CD4-positive, alpha-beta T cell treated with Interleukin-17A for 1 hour (primary cell): ENCODE results near the gene COMTD1.
A peak's percentile ranks its signal among the peaks of the same experiment; 100 is the strongest.

Experiments
- DNase-seq: peaks from one replicate; pipeline ENCODE4 v3.0.0-alpha.2; 2020

COMTD1 gene

DNA sequence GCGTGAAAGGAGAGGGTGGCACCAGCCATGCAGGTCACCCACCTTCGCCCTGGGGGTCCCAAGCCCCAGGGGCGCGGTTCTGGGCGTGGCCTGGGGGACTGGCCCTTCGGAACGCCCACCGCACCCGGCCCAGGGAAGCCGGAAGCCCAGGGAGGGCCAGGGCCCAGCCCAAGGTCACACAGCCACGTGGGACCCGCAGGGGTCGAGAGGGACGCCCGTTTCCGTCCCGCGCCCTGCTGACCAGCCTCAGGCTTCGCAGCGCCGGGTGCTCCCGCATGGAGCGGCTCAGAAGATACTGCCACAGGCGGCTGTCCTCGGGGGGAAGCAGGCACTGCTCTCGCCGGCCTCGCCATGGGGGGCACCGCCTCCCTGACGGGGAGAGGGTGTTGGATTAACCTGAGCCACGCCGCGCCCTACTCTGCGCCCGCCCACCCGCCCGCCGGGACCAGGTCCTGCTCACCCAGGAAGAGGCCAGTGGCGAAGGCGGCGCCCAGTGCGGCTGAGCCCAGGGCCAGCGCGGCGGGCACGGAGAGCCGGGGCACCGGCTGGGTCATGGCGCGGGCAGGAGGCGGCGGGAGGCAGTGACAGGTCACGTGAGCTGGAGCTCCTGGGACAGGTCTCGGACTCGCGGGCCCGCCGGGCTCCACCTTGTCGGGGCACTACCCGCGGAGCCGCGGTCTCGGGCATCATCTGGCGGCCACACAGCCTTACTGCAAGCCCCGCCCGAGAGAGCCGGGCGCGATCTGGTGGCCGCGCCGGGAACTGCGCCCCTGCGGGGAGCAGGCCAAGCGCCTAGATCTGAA lies at the start of gene COMTD1:
TSS of gene COMTD1 (minus strand) at position 583 of the 803 bp plus-strand sequence. CDS start at position 554, 29 bp downstream.
- DNase-seq: peak; percentile 94

DNA sequence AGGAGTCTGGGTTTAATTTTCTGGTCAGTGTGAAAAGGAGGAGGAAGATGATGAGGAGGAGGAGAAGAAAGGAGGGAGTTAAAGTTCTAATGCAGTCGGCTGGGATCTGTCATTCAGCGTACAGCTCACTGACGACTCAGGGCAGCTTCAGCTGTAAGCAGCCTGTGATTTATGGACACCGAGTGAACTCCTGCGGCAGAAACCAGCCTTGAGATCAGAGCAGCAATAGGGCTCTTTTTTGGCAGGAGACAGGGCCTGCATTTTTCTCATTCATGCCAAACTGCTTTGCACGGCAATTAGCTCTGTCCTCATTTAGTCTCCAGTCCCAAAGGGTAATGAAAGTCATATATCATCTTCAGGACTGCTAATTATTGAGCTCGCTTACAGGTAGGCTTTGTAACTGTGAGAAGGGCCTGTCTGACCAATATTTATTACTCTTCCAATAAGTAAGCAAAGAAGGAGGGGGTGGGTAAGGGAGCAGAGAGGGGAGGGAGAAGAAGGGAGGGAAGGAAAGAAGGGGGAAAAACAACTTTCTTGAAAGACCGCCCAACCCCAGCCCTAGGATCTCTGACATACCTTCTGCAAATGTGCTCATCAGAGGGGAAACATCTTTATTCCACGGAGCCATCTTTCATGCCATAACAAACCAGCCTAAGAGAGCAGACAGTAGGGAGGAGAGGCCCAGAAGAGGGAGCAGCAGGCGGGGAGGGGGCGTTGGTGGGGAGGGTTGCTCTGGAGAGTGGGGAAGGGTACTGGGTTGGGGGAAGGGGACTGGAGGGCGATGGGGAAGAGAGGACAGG lies 48.1 kb upstream of the COMTD1 start:
- DNase-seq: no peak

- no peak for DNase-seq
Measured at GRCh38 chr10:75283078-75283670, 47.4 kb upstream of the COMTD1 start.

DNA sequence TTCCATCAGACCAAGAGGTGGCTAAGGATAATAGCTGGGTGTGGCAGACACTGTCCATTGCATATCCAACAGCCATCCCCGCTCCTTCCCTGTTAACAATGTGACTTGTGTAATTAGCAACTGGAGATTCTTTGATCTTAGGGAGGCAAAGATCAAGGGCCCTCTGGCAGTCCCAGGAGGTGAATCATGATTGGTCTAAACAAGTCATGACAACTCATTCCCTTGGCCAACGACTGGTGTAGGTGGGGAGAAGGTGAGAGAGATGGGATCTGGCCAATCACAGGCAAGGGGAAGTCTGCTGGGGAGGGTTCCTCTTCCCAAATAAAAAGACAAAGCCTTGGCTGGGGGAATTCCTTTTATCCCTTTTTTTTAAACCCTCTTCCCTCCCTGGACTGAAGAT lies 46.2 kb upstream of the COMTD1 start:
- DNase-seq: no peak

DNA sequence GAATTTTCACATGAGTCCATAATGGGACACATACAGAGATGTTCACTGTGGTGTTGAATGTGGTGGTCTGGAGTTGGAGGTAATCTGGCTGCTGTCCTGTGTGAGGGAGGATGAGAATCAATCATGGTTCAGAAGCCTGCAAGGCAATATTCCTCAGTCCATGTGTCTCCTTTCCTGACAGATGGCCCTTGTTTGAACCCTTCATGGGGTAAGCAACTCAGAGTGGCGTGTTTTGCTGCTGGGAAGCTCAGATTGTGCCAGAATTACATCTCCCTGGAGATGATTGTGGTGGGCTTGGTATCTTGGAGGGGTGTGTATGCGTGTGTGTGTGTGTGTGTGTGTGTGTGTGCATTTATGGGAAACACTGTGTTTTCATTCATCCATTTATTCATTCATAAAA lies 44.5 kb upstream of the COMTD1 start:
- DNase-seq: no peak

DNA sequence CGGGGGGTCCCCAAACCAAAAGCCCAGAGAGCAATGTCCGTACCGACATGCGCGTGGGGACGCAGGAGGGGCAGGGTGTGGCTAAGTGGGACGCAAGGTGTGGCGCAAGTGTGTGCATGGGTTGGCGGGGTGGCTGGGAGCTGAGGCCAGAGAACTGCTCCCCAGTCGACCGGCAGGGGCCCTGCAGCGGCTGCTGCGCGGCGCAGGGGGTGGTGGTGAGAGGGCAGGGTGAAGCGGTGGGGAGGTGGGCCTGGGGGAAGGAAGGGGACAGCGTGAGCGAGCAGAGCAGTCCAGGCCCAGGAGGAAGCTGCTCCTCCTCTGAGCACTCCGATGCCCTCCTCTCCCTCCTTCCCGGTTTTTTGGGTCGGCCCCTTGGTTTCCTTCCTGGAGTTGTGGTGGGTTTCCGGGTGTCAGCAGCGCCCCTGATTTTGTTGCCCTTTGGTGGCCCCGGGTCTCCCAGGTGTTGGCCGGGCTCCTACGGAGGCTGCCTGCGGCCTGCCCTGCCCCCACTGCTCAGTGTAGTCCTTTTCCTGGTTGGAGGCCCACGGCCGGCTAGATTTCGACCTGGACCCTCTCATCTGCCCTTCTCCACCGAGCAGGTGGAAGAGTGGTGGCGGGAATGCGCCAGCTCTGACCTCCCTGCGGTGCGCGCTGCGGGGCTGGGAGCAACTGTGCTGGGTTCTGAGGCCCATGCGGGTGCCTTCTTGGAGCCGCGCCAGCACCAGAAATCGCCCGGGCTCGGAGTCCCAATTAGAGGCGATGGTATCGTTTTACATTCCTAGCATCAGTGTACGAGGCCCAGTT lies 40.5 kb upstream of the COMTD1 start:
- DNase-seq: no peak

DNA sequence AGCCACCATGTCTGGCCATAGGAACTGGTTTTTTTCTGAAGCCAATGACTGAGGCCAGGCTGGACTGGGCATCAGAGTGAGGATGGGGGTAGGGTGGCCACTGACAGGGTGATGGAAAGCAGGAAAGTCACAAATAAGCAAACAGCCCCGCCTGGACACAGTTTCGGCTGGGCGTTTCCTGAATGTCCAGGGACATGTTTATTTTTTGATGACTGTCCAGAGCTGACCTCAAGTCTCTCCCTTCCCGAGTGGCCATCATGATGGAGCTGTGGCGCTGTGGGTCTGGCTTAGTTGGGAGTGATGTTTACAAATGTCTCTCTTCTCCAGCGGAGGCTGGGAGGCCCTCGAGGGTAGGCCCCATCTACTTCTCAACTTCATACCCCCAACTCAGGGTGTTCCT lies 37.1 kb upstream of the COMTD1 start:
- DNase-seq: no peak

DNA sequence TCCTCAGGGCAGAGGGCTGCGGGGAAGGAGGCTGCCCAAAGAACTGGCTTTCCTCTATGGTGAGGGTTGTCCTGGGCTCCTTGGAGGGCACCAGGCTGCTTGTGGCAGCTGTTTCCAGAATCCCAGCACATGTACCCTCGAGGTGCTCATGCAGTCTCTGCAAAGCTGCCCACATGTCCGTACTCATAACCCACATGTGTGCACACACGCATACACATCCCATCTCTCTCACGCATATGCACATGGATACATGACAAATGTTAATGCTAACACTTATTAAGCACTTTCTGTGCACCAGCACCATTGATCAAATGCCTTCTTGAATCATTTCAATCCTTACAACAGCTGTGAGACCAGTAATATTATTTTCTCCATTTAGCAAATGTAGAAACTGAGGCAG lies 36.3 kb upstream of the COMTD1 start:
- DNase-seq: no peak

- DNase-seq: no peak
Measured at GRCh38 chr10:75269605-75270004, 33.8 kb upstream of the COMTD1 start.

- no peak for DNase-seq
Measured at GRCh38 chr10:75266945-75267344, 31.2 kb upstream of the COMTD1 start.

DNA sequence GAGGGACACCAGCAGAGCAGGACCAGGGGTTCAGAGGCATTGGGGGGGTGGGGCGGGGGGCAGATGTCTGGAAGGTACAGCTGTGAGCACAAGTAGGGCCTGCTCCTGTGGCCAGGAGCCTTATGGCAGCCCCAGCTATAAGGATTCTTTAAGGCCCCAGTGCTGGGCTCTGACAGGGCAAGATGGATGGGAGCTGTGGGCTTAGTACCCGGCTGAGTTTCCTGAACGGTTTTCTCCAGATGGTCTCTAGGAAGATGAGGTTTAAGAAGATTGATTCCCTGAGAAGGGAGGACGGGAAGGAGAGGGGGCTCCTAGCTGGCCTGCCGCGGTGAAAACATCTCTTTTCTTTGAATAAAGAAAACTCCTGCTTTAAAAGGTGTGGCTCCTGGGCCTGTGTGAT lies 30.1 kb upstream of the COMTD1 start:
- no peak for DNase-seq

DNA sequence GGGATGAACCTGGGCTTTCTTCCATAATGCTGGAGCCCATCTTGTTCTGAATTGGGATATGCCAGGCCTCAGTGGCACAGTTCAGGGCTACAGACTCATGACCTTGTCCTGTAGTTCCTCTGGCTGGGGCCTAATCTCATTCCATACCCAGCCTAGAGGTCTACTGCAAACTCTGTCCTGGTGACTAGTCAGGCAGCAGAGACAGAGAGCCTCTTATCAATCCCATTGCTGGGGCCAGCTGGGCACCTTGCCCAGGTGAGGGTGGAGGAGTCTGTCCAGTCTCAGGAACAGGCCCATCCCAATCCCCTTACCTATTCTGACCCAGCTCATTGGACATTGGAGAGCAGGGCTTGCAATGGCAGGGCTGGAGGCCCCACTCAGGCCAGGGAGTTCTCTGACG lies 28.0 kb upstream of the COMTD1 start:
- no peak for DNase-seq

GRCh38 chr10:75261813-75262705 lies 26.3 kb upstream of the COMTD1 start:
- DNase-seq: no peak

DNA sequence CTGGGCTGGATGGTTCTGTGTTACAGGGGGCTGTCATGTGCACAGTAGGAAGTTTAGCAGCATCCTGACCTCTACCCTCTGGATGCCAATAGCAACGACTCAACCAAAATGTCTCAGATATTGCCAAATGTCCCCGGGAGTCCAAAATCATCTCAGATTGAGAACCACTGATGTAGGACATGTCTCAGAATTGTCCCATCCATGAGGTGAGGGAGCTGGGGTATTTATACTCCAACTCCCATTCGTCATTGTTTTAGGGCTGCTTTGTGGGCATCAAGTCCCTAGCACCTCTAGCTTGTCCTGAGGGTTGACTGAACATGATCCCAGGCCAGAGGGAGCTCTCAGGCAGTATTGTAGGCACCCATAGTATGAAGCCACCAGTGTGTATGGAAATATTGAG lies 25.2 kb upstream of the COMTD1 start:
- DNase-seq: no peak

GRCh38 chr10:75254739-75255138 lies 19.0 kb upstream of the COMTD1 start:
- no peak for DNase-seq

- DNase-seq: no peak
Measured at GRCh38 chr10:75253281-75254220, 17.8 kb upstream of the COMTD1 start.

- no peak for DNase-seq
Measured at GRCh38 chr10:75250934-75251333, 15.2 kb upstream of the COMTD1 start.

GRCh38 chr10:75247797-75248196 lies 12.0 kb upstream of the COMTD1 start:
- DNase-seq: no peak

- DNase-seq: no peak
Measured at GRCh38 chr10:75246506-75246905, 10.7 kb upstream of the COMTD1 start.

- no peak for DNase-seq
Measured at GRCh38 chr10:75245354-75246250, 9.8 kb upstream of the COMTD1 start.
